HG02588 (cell line): Measurements from ENCODE around the gene ATXN1.
"Not testable (repeated sequence)": the region's sequence is repeated elsewhere in the genome, so short reads cannot be mapped to it uniquely, and the experiment has no call there.

ENCODE experiments used
- ATAC-seq: cut with Tn5 transposase; IDR thresholded peaks from one replicate; pipeline ENCODE4 v1.9.1; 2021; ENCODE audit warnings: mild to moderate bottlenecking, moderate library complexity; ENCODE audit not compliant: unreplicated experiment

Gene ATXN1

DNA sequence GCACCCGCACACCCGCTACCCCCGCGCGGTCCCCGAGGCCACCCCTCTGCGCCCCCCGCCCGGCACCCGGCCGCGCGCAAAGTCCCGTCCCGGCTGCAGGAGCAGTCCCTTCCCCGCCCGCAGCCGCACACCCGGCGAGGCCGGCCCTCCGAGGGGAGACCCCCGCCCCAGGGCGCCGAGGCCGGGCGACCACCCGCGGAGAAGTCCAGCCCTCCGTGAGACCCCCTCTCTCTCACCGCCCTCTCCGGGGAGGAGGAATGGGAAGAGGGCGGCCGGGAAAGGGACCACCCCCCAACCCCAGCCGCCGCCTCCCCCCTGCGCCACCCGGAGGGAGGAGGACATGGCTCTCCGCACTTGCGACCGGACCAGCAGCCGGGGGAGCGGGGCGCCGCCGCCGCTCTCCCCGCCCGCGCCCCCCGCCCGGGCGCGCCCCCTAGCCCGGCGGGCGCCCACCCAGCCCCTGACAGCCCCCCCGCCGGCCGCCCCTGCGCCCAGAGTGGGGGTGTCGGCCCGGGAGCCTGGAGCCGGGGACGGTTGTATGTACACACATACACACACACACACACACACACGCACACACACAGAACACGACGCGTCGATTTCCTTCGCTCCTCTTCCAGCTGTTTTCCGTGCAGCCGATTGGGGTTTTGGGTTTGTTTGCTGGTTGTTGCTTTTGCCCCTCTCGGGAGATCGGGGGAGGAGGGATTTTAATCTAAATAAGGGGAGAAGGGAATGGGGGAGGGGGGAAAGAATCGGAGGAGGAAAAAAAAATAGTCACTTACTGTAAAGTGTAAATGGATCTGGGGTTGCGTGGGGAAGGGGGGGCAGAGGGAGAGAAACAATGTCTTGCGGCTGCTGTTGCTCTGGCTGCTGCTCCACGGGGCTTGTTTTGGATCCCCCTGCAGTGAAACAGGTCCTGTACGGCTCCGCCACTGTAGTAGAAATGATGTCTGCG, at the start of gene ATXN1:
TSS of gene ATXN1 (minus strand) at position 945 of the 955 bp plus-strand sequence.
- no peak for ATAC-seq

DNA sequence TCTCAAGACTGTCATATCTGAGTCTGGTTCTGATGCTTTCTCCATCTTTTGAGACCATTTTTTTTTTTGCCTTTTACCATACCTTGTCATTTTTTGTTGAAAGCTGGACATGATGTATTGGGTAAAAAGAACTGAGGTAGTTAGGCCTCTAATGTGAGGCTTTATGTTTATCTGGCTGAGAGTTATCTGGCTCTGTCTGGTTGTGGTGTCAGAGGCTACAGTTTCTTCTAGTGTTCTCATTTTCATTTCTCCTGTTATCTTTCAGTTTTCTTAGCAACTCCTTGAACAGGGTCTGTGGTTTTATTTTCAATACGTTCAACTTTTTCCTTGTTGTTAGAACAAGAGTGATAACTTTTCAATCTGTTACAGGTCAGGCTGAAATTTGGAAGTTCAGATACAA, 49.2 kb upstream of the ATXN1 start:
- no peak for ATAC-seq

DNA sequence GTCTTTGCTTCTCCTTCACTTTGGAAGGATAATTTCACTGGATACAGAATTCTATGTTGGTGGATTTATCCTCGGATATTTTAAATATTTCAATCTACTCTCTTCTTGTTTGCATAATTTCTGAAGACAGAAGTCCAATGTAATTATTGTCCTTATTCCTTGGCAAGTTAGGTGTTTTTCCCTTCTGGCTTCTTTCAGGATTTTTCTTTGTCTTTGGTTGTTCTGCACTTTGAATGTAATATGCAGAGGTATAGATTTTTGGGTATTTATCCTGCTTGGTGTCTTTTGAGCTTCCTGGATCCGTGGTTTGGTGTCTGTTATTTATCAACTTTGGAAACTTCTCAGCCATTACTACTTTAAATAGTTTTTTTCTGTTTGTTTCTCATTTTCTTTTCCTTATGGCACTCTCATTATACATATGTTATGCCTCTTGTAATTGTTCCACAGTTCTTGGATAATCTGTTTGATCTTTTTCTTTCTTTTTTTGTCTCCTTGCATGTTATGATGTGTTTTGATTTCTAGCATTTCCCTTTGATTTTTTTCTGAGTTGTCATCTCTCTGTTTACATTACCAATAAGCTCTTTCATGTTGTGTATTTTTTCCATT, 48.6 kb upstream of the ATXN1 start:
- no peak for ATAC-seq

DNA sequence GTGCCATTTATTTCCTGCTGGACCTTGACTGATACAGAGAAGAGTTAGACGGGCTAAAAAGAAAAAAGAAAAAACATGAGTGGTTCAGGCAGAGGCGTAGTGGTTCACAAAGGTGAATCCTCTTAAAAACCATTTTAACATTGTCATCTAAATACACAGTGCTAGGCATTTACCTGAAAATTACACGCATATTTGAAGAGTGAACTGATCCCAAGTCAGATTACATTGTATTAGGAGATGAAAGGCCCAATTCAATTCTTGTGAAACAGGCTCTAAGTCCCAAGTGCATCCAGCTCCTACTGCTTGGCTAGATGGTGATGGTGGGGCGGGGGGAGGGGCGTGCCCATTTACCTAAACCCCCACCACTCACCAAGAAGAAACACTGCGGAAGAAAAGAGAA, 46.7 kb upstream of the ATXN1 start:
- ATAC-seq, result no peak

- ATAC-seq, result no peak
These were observed 45.1 kb upstream of the ATXN1 start for GRCh38 chr6:16806363-16806762.

DNA sequence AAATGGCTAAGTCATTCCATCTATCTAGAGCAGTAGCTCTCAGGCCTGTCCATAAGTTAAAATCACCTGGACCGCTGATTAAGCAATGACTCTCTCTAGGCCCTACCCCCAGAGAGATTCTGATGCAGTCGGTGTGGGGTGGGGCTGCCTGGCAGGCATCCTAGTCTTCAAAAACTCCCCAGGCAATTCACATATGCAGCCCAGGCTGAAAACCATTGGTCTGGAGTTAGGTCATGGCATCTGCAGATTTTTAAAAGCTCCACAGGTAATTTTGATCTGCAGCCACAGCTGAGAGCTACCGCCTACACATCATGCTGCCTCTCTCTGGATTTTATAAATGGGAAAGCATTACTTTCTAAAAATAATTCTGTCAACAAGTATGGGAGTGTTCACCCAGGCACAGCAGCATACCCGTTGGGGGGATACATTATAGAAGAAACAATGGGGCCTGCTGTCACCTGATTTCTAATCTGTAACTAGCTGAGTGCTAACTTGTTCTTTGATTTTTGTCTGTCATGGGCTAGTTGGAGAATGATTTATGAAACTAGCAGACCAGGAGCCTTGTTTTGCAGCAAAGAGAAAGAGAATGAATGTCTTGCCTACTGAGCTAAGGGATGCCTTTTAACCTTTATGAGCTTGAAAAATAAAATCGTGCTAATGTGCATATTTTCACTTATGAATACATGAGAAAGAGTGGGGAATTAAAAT, 44.1 kb upstream of the ATXN1 start:
- no peak for ATAC-seq

GRCh38 chr6:16804546-16805242, 43.4 kb upstream of the ATXN1 start:
- ATAC-seq, result no peak

- no peak for ATAC-seq
These were observed 42.3 kb upstream of the ATXN1 start for GRCh38 chr6:16803294-16804200.

DNA sequence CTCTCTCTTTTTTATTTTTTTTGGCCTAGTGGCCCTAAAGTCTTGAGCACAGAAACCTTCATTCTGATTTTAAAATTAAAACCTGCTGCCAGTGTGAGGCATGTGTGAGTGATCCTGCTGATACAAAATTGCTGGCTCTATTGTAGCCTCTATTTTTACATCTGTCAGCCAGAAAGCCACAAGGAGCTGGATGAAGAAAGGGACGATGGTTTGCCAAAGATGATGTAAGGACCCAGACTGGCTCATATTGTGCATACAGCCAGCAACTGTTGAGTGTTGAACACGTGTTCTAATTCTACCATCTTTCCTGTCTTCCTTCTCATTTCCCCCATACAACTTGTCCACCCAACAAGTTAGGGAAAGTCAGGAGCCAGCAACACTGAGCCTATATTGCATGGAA, 40.8 kb upstream of the ATXN1 start:
- no peak for ATAC-seq

DNA sequence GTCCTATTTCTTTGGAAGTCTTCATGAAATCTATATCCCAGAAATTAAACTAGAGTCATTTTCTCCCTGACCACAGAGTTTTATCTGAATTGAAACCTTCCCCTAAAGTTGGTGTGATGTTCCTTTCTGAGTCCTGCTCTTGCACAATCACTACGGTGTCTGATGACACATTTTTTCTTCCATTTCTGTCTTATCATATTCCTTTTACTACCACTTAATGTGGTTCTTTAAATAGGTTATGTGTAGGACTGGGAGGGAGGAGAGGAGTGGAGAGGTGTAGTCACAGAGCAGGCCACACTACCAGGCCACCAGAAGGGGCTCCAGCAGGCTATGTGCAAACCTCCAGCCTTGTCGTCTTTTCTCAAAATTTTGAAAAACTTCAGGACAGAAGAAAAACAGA, 39.7 kb upstream of the ATXN1 start:
- no peak for ATAC-seq

- no peak for ATAC-seq
These were observed 39.1 kb upstream of the ATXN1 start for GRCh38 chr6:16800341-16800740.

- no peak for ATAC-seq
These were observed 38.3 kb upstream of the ATXN1 start for GRCh38 chr6:16799279-16800193.

- no peak for ATAC-seq
These were observed 32.7 kb upstream of the ATXN1 start for GRCh38 chr6:16793828-16794412.

DNA sequence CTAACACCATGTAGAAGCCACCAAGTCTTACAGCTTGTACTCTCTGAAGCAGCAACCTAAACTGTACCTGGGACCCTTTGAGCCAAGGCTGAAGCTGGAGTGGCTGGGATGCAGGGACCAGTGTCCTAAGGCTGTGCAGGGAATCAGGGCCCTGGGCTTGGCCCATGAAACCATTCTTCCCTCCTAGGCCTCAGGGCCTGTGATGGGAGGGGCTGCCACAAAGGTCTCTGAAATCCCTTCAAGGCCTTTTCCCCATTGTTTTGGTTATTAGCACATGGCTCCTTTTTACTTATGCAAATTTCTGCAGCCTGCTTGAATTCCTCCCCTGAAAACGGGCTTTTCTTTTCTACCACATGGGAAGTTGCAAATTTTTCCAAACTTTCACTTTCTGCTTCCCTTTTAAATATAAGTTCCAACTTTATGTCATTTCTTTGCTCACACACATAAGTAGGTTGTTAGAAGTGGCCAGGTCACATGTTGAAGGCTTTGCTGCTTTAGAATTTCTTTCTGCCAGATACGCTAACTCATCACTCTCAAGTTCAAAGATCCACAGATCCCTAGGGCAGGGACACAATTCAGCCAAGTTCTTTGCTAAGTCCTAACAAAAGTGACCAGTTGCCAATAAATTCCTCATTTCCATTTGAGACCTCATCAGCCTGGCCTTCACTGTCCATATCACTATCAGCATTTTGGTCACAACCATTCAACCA, 28.2 kb upstream of the ATXN1 start:
- ATAC-seq, result no peak

GRCh38 chr6:16787128-16787682, 25.9 kb upstream of the ATXN1 start:
- no peak for ATAC-seq

DNA sequence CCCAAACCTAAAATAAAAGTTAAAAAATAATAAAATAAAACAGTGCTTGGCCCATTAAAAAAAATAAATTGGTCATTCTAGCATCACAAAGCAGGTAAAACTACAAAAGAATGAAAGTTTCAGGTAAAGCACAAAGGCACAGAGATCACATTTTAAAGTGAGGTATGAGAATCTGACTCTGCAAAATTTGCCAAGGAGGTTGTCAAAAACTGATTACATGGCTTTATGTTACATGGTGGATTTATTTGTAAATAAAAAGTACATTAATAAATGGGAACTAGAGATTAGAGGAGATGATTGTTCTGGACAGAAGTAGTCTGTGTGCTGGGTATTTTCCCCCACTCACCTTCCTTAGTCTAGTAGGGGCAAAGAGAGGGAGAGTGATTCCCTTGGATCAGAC, 24.2 kb upstream of the ATXN1 start:
- no peak for ATAC-seq

DNA sequence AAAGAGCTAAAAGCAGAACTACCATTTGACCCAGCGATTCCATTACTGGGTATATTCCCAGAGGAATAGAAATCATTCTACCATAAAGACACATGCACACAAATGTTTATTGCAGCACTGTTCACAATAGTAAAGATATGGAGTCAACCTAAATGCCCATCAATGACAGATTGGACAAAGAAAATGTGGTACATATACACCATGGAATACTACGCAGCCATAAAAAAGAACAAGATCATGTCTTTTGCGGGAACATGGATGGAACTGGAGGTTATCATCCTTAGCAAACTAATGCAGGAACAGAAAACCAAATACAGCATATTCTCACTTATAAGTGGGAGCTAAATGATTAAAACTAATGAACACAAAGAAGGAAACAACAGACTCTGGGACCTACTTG, 23.7 kb upstream of the ATXN1 start:
- ATAC-seq, result not testable (repeated sequence)
